SU-DHL-6 (cell line): Measurements from ENCODE around the gene MAN2A1.
A peak's percentile ranks its signal among the peaks of the same experiment; 100 is the strongest.

ENCODE experiments used
- H2AFZ ChIP-seq: fragments of 200-600 bp; sonication (generic); 2 replicates; pipeline ENCODE4 v1.6.1; 2014; ENCODE audit warnings: low read depth, mild to moderate bottlenecking, moderate library complexity, mixed read lengths, antibody characterized with exemption, low read length; ENCODE audit not compliant: severe bottlenecking
- H3F3A ChIP-seq: fragments of 200-600 bp; shearing (Covaris generic); 2 replicates; pipeline ENCODE4 v1.6.0; 2016; ENCODE audit warnings: antibody characterized with exemption, mild to moderate bottlenecking; ENCODE audit not compliant: insufficient read depth
- H3K27ac ChIP-seq: fragments of 200-600 bp; sonication (generic); 2 replicates; pipeline ENCODE4 v1.5.1; 2016; ENCODE audit warnings: low read depth, mild to moderate bottlenecking, low read length, moderate library complexity, mixed read lengths
- H3K27me3 ChIP-seq: fragments of 200-600 bp; sonication (generic), shearing (Covaris generic); 2 replicates; pipeline ENCODE4 v1.6.0; 2014; ENCODE audit warnings: mild to moderate bottlenecking, low read length
- H3K36me3 ChIP-seq: fragments of 200-600 bp; sonication (generic); 2 replicates; pipeline ENCODE4 v1.6.1; 2014; ENCODE audit warnings: mild to moderate bottlenecking, low read length, mixed read lengths
- H3K4me2 ChIP-seq: fragments of 300-600, 200-600 bp; shearing (Covaris generic), sonication (generic); 2 replicates; pipeline ENCODE4 v1.6.0; 2014; ENCODE audit warnings: low read length, low read depth, mild to moderate bottlenecking; ENCODE audit not compliant: poor library complexity, severe bottlenecking
- H3K4me3 ChIP-seq: fragments of 200-600 bp; sonication (generic); 2 replicates; pipeline ENCODE4 v1.5.1; 2014; ENCODE audit warnings: antibody characterized with exemption, low read length, mild to moderate bottlenecking, mixed read lengths; ENCODE audit not compliant: insufficient read depth, poor library complexity, severe bottlenecking
- H3K79me2 ChIP-seq: fragments of 200-600 bp; sonication (generic); 2 replicates; pipeline ENCODE4 v1.6.1; 2014; ENCODE audit warnings: mild to moderate bottlenecking, low read length, moderate library complexity; ENCODE audit not compliant: insufficient read depth
- H3K9ac ChIP-seq: fragments of 200-600 bp; sonication (generic); 2 replicates; pipeline ENCODE4 v1.7.0; 2014; ENCODE audit warnings: mild to moderate bottlenecking, low read length
- H3K9me2 ChIP-seq: fragments of 200-600 bp; sonication (generic); replicated peaks from 2 replicates; pipeline ENCODE4 v1.6.1; 2014; ENCODE audit warnings: low read length; ENCODE audit not compliant: insufficient read depth
- H3K9me3 ChIP-seq: fragments of 200-600 bp; sonication (generic); 2 replicates; pipeline ENCODE4 v1.6.1; 2014; ENCODE audit warnings: low read length, mixed read lengths; ENCODE audit not compliant: insufficient read depth
- H4K20me1 ChIP-seq: fragments of 200-600 bp; sonication (generic); 2 replicates; pipeline ENCODE4 v1.6.1; 2014; ENCODE audit warnings: low read depth, mild to moderate bottlenecking, antibody characterized with exemption, low read length, moderate library complexity, mixed read lengths
- CTCF ChIP-seq: fragments of 200-600 bp; sonication (generic); IDR thresholded peaks from one replicate; pipeline ENCODE4 v1.5.1; 2017; ENCODE audit warnings: antibody characterized with exemption, mild to moderate bottlenecking, low read length, moderate library complexity; ENCODE audit not compliant: insufficient read depth, poor library complexity, severe bottlenecking
- EZH2phosphoT487 ChIP-seq: fragments of 200-600 bp; sonication (generic), shearing (Covaris generic); conservative IDR thresholded peaks from 2 replicates; pipeline ENCODE4 v1.6.1; 2018; ENCODE audit warnings: mild to moderate bottlenecking, antibody characterized with exemption, low read length, moderate library complexity, mixed read lengths

The MAN2A1 gene

GRCh38 chr5:109694451-109694891 lies 4.7 kb downstream of the MAN2A1 start:
- no peaks in the 10 kb centered on the region for H3K27me3 ChIP-seq
- no peak overlapping the region for H2AFZ ChIP-seq
- H3K4me2 ChIP-seq: no peak overlapping the region
- no peak overlapping the region for H3K4me3 ChIP-seq
- H3K9me3 ChIP-seq: no peaks in the 10 kb centered on the region
- no peaks in the 10 kb centered on the region for H3K36me3 ChIP-seq
- TF ChIP-seq CTCF (no peak), EZH2phosphoT487 (no peak)
- H4K20me1 ChIP-seq: peaks cover 19% of the 10 kb centered on the region
- no peaks in the 10 kb centered on the region for H3F3A ChIP-seq
- H3K27ac ChIP-seq: no peak overlapping the region
- H3K9me2 ChIP-seq: no peaks in the 10 kb centered on the region
- no peak overlapping the region for H3K9ac ChIP-seq
- peaks cover 75% of the 10 kb centered on the region for H3K79me2 ChIP-seq

- no peaks in the 10 kb centered on the region for H3K36me3 ChIP-seq
- no peak overlapping the region for H3K9ac ChIP-seq
- no peak for TF ChIP-seq CTCF
- no peak for TF ChIP-seq EZH2phosphoT487
- no peak overlapping the region for H3K27ac ChIP-seq
- no peak overlapping the region for H2AFZ ChIP-seq
- H3K4me3 ChIP-seq: no peak overlapping the region
- H3K27me3 ChIP-seq: no peaks in the 10 kb centered on the region
- no peaks in the 10 kb centered on the region for H3F3A ChIP-seq
- H3K4me2 ChIP-seq: peak overlapping the region; percentile 36
- H3K79me2 ChIP-seq: peaks cover 81% of the 10 kb centered on the region
- no peaks in the 10 kb centered on the region for H3K9me3 ChIP-seq
- H4K20me1 ChIP-seq: peaks cover 19% of the 10 kb centered on the region
- no peaks in the 10 kb centered on the region for H3K9me2 ChIP-seq
These were observed 5.5 kb downstream of the MAN2A1 start for GRCh38 chr5:109695005-109695926.

- Histone ChIP-seq H4K20me1 (peaks cover 18% of the 10 kb centered on the region), H3K27ac (no peak overlapping the region), H2AFZ (no peak overlapping the region), H3K9ac (no peak overlapping the region), H3K4me3 (no peak overlapping the region), H3K27me3 (no peaks in the 10 kb centered on the region), H3K9me3 (no peaks in the 10 kb centered on the region), H3K36me3 (no peaks in the 10 kb centered on the region), H3K4me2 (no peak overlapping the region), H3K79me2 (peaks cover 87% of the 10 kb centered on the region), H3K9me2 (no peaks in the 10 kb centered on the region), H3F3A (no peaks in the 10 kb centered on the region)
- TF ChIP-seq EZH2phosphoT487 (no peak), CTCF (no peak)
These were observed 7.6 kb downstream of the MAN2A1 start for GRCh38 chr5:109697339-109697738.
